ENCODE data around the gene NME3.

- TF ChIP-seq GATA2 (IDR thresholded peaks at IDR 0.05; ENCODE audit: low read depth, low read length) (no peak), GATA3 (IDR thresholded peaks at IDR 0.05; ENCODE audit: low read depth, low read length) (no peak)
These were observed 5.6 kb upstream of the NME3 start for GRCh38 chr16:1776991-1777374.
